Ovary (tissue), 9 donors: ENCODE data around the gene PPM1H. TPM values are rescaled to one million over a fixed set of nuclear protein-coding genes. Genes with fewer than 3 reads are reported as not detected.
"Not testable (repeated sequence)": the region's sequence is repeated elsewhere in the genome, so short reads cannot be mapped to it uniquely, and the experiment has no call there.

Experiments
- DNase-seq, 5 donors: peaks; one replicate each; pipeline ENCODE4 v3.0.0-alpha.2; 2019 to 2020
- H3K27ac ChIP-seq, 2 donors: fragments of 200-600 bp; one replicate each; pipeline versions ENCODE4 v1.5.1 to v1.8.0; 2019 to 2022
- H3K27me3 ChIP-seq: fragments of 200-600 bp; one replicate; pipeline ENCODE4 v1.8.0; 2022
- H3K36me3 ChIP-seq: fragments of 200-600 bp; sonication (generic); one replicate; pipeline ENCODE4 v1.5.1; 2019
- H3K4me1 ChIP-seq: one replicate; pipeline ENCODE4 v1.8.1; 2013; ENCODE audit warnings: mild to moderate bottlenecking, moderate library complexity; ENCODE audit not compliant: insufficient read depth
- H3K4me3 ChIP-seq: fragments of 200-600 bp; sonication (generic); one replicate; pipeline ENCODE4 v1.5.1; 2017
- H3K9me3 ChIP-seq, 2 donors: fragments of 200-600 bp in 1 of 2; sonication (generic) in 1 of 2; one replicate each; pipeline versions ENCODE4 v1.5.1 to v1.8.1; 2013 to 2019; ENCODE audit warnings: mild to moderate bottlenecking in 1 of 2, moderate library complexity in 1 of 2
- EP300 ChIP-seq: sonication (generic); formaldehyde crosslinking; IDR thresholded peaks from one replicate; pipeline ENCODE4 v1.6.1; 2017; ENCODE audit warnings: antibody characterized with exemption
- POLR2A ChIP-seq: fragments of 450-650 bp; IDR thresholded peaks from one replicate; pipeline ENCODE4 v1.6.1; 2017; ENCODE audit warnings: antibody characterized with exemption, mild to moderate bottlenecking, moderate library complexity
- WGBS, 3 donors: extraction: QIAGEN DNeasy Blood & Tissue Kit in 1 of 3; methylation state at CpG; one replicate each; pipeline versions ENCODE4 v1.1.5 to v1.1.7; 2013 to 2017; 5-methylcytosine and 5-hydroxymethylcytosine counted together
- intact Hi-C, 4 donors: fragments of 100-400 bp; cut with DNase I; formaldehyde crosslinking; loops; one replicate each; pipeline versions ENCODE4 v1.11.0 to v1.15.1; 2022 to 2023
- polyA plus RNA-seq, 2 donors: library from polyadenylated mRNA; stranded (reverse); fragments of 200-250 nt in 1 of 2; fragments of 350-450 nt in 1 of 2; fragmentation: Illumina TruSeq in 1 of 2; extraction: RNeasy Lipid Tissue Mini Kit (QIAGEN cat#74804) in 1 of 2; gene quantifications; one replicate each; pipeline ENCODE4 v1.2.3, GENCODE V29; 2013 to 2014
- total RNA-seq, 7 donors: library from RNA; depleted of rRNA in 2 of 7; stranded (reverse); fragments of >200 nt in 2 of 7; fragmentation: NEBNext Ultra II Directional in 3 of 7; extraction: Animal tissue kit (Norgen Biotek cat#: 25700) in 3 of 7; gene quantifications; one replicate each; pipeline versions ENCODE4 v1.1.0 to v1.2.4, GENCODE V29; 2016 to 2023
- TF ChIP-seq, protein P1 (sequence below), 3 donors: fragments of 450-650 bp in 2 of 3; fragments of 200-600 bp in 1 of 3; IDR thresholded peaks; one replicate each; pipeline versions ENCODE4 v1.5.1 to v1.8.0; 2016 to 2022; ENCODE audit warnings: antibody characterized with exemption in 3 of 3, mild to moderate bottlenecking in 1 of 3
- donor health status: DM: no; HTN: no; CAD: no; lungs with moderate emphysema.
- donor health status: DM: no; HTN: no; CAD: no.
- donor health status: Bipolar disorder and iron deficiency.
- donor health status: DM: yes; HTN: yes; CAD: no.
- donor health status: DM: no; HTN: no; CAD: no.
- donor health status: DM: yes; HTN: yes; CAD: no.

PPM1H gene
- total and polyA plus RNA-seq, 9 donors, result 1.6 to 45.4 (median 12.0) TPM

DNA sequence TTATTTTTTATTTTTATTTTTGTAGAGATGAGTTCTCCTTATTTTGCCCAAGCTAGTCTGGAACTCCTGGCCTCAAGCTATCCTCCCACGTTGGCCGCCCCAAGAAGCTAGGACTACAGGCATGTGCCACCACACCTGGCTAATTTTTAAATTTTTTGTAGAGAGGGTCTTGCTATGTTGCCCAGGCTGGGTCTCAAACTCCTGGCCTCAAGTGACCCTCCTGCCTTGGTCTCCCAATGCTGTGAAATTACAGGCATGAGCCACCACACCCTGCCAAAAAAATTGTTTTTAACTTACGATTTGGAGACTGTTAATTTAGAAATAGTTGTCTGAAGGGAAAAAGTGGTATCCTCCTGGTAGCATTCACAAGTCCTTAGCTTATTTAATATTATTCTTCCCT is 120.7 kb downstream of the PPM1H start:
- 88 to 92% (median 89%) methylated on average over 3 of the region's 3 CpGs for WGBS, 3 donors
- Histone ChIP-seq H3K4me1 (no peaks in the 10 kb centered on the region), H3K27ac (no peak overlapping the region), H3K36me3 (no peaks in the 10 kb centered on the region), H3K9me3 (no peaks in the 10 kb centered on the region), H3K27me3 (no peaks in the 10 kb centered on the region), H3K4me3 (no peak overlapping the region)
- DNase-seq, result no peak
- intact Hi-C loops, result loop anchor here in 2 of 4 donors (5.0 to 10.0 kb wide), 2 partner anchors 121 to 253 kb away; partner anchors contain the start of gene PPM1H (in 1 of the 2)
- TF ChIP-seq POLR2A, result no peak
- TF ChIP-seq, protein P1, sequence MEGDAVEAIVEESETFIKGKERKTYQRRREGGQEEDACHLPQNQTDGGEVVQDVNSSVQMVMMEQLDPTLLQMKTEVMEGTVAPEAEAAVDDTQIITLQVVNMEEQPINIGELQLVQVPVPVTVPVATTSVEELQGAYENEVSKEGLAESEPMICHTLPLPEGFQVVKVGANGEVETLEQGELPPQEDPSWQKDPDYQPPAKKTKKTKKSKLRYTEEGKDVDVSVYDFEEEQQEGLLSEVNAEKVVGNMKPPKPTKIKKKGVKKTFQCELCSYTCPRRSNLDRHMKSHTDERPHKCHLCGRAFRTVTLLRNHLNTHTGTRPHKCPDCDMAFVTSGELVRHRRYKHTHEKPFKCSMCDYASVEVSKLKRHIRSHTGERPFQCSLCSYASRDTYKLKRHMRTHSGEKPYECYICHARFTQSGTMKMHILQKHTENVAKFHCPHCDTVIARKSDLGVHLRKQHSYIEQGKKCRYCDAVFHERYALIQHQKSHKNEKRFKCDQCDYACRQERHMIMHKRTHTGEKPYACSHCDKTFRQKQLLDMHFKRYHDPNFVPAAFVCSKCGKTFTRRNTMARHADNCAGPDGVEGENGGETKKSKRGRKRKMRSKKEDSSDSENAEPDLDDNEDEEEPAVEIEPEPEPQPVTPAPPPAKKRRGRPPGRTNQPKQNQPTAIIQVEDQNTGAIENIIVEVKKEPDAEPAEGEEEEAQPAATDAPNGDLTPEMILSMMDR (IDR thresholded peaks at IDR 0.05), result no peak
- TF ChIP-seq EP300, result no peak

DNA sequence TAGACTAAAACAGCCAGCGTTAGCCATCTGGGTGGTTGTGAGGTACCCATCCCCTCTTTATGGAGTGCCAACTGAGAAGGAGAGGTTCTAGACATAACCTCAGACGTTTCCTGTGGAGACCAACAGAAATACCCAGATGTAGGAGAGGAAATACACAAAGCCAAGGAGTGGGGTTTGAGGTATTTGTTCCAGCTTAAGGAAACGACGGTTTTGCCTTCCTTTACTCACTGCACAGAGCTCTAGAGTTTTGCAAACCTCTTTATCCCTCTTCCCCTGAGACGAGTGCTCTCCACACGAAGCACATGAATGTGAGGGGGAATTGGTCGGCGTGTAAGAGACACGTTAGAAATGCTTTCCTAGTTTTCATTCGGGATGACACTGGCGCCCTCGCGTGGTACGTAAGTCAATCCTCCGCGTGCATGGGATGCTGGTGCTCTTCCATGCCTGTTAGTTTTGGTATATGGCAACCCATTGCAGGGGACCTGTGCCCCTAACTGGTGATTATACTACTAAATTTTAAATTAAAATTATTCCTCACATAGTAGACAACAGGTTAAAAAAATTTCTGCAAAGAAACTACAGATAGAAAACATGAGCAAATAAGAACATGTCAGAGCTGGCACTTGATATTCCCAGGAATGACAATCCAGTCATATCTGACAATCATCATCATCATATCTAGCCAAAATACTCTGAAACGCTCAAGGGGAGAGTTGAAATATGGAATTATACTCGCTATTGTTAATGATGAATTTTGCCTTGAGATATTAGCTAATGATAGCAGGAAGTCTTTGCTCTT is 121.7 kb downstream of the PPM1H start:
- intact Hi-C loops, result loop anchor here in 2 of 4 donors (5.0 to 10.0 kb wide), 2 partner anchors 122 to 254 kb away; partner anchors contain the start of gene PPM1H (in 1 of the 2)
- WGBS, 3 donors, result 17 to 22% (median 18%) methylated on average over 18 of the region's 18 CpGs

DNA sequence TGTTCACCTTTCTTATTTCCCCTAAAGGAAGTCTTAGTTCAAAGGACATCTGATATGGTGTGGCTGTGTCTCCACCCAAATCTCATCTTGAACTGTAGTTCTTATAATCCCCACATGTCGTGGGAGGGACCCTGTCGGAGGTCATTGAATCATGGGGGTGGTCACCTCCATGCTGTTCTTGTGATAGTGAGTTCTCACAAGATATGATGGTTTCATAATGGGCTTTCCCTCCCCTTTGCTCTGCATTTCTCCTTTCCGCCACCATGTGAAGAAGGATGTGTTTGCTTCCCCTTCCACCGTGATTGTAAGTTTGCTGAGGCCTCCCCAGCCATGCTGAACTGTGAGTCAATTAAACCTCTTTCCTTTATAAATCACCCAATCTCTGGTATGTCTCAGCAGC is 123.5 kb downstream of the PPM1H start:
- H3K27ac ChIP-seq, H3K36me3 ChIP-seq, H3K4me1 ChIP-seq, H3K27me3 ChIP-seq, DNase-seq, H3K4me3 ChIP-seq, H3K9me3 ChIP-seq: not testable (repeated sequence)
- WGBS, 3 donors, result 84 to 89% (median 89%) methylated on average over 4 of the region's 4 CpGs
- intact Hi-C loops, result loop anchor here in 2 of 4 donors (5.0 to 10.0 kb wide), 2 partner anchors 123 to 256 kb away; partner anchors contain the start of gene PPM1H (in 1 of the 2)

More for the DNA sequence above, 121.7 kb downstream of the PPM1H start:
- TF ChIP-seq, protein P1 (IDR thresholded peaks at IDR 0.05), result peak; percentile 4 to 16 (median 6)
- TF ChIP-seq EP300, result no peak
- H3K36me3 ChIP-seq, result no peaks in the 10 kb centered on the region
- peak; percentile 51 to 84 (median 61) for DNase-seq
- no peaks in the 10 kb centered on the region for H3K9me3 ChIP-seq
- no peaks in the 10 kb centered on the region for H3K27me3 ChIP-seq
- no peak overlapping the region for H3K27ac ChIP-seq
- H3K4me3 ChIP-seq, result no peak overlapping the region
- H3K4me1 ChIP-seq, result no peaks in the 10 kb centered on the region

DNA sequence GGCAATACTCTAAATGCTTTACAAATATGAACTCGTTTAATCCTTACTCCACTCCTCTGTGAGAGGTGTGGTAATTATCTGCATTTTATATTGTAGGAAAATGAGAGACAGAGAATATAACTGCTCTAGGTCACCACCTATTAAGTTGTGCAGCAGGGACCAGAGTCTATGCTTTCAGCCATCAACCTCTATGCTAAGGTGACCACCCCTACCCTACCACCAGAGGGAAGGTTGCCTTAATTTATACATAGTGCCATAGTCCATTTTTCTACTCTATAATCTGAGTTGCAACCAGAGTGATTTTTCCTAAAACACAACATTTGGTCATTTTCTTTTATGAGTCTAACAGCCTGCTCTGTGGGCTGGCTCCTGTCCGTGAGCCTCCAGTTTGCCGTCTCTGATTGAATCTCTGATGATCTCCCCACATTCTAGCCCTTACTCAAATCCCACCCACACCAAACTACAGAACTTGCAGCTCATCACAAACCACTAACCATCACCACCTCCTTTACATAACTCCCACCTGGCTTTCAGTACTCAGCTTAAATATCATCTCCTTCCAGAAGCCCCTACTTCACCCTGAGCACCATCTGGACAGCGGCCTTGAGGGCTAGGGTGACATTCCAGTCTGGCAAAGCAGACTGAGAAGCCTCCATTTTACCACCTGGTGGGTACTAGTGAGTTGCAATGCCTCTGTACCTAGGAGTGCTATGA is 126.6 kb downstream of the PPM1H start:
- DNase-seq, result no peak
- intact Hi-C loops, result loop anchor here in 2 of 4 donors (10.0 kb wide), 2 partner anchors 256 to 354 kb away; no protein-coding TSS in a partner anchor
- Histone ChIP-seq H3K4me1 (no peaks in the 10 kb centered on the region), H3K27ac (no peak overlapping the region), H3K27me3 (no peaks in the 10 kb centered on the region), H3K36me3 (no peaks in the 10 kb centered on the region), H3K9me3 (no peaks in the 10 kb centered on the region), H3K4me3 (no peak overlapping the region)
- no peak for TF ChIP-seq EP300
- no peak for TF ChIP-seq POLR2A
- TF ChIP-seq, protein P1 (IDR thresholded peaks at IDR 0.05), result no peak
- WGBS, 3 donors, result 87 to 92% (median 89%) methylated on average over 4 of the region's 4 CpGs
